Hepatocyte (in vitro differentiated cells): ENCODE results near the gene DPEP2NB.

Experiments used
- EZH2 ChIP-seq: fragments of 200-600 bp; sonication (generic); IDR thresholded peaks from 2 replicates; pipeline ENCODE4 v1.6.1; 2016; ENCODE audit warnings: antibody characterized with exemption, mild to moderate bottlenecking, borderline replicate concordance
- EZH2phosphoT487 ChIP-seq: fragments of 200-600 bp; sonication (generic); IDR thresholded peaks from one replicate; pipeline ENCODE4 v1.6.1; 2018; ENCODE audit warnings: antibody characterized with exemption, mild to moderate bottlenecking, low read depth, moderate library complexity; ENCODE audit not compliant: unreplicated experiment, severe bottlenecking
- TF ChIP-seq, protein P1 (sequence below): fragments of 200-600 bp; sonication (generic); IDR thresholded peaks from 2 replicates; pipeline ENCODE4 v1.5.1; 2016; ENCODE audit warnings: antibody characterized with exemption, mild to moderate bottlenecking; ENCODE audit not compliant: poor library complexity

DNA sequence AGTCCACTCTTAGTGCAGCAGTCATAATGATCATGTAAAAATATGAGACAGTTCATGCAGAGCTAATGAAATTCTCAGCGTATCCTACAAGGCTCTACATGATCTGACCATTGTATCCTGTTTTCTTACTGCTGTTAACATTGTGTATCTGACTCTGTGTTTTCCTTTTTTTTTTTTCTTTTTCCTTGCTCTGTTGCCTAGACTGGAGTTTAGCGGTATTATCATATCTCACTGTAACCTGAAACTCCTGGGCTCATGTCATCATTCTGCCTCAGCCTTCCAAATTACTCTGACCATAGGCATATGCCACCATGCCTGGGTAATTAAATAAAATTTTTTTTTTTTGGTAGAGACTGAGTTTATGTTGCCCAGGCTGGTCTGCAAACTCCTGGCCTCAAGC lies 19.5 kb upstream of the DPEP2NB start:
- TF ChIP-seq EZH2phosphoT487 (no peak), EZH2 (no peak)
- TF ChIP-seq, protein P1, sequence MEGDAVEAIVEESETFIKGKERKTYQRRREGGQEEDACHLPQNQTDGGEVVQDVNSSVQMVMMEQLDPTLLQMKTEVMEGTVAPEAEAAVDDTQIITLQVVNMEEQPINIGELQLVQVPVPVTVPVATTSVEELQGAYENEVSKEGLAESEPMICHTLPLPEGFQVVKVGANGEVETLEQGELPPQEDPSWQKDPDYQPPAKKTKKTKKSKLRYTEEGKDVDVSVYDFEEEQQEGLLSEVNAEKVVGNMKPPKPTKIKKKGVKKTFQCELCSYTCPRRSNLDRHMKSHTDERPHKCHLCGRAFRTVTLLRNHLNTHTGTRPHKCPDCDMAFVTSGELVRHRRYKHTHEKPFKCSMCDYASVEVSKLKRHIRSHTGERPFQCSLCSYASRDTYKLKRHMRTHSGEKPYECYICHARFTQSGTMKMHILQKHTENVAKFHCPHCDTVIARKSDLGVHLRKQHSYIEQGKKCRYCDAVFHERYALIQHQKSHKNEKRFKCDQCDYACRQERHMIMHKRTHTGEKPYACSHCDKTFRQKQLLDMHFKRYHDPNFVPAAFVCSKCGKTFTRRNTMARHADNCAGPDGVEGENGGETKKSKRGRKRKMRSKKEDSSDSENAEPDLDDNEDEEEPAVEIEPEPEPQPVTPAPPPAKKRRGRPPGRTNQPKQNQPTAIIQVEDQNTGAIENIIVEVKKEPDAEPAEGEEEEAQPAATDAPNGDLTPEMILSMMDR, result no peak
